Adrenal gland (tissue), 5 donors: ENCODE data around the gene SPDYE5.
"Not testable (repeated sequence)": the region's sequence is repeated elsewhere in the genome, so short reads cannot be mapped to it uniquely, and the experiment has no call there.

ENCODE experiments used
- POLR2A ChIP-seq, 2 donors: fragments of 450-650 bp; IDR thresholded peaks; one replicate each; pipeline ENCODE4 v1.6.1; 2017; ENCODE audit warnings: antibody characterized with exemption in 2 of 2, mild to moderate bottlenecking in 2 of 2, moderate library complexity in 1 of 2
- TF ChIP-seq, protein P1 (sequence below), 6 experiments: fragments of 450-650 bp in 4 of 6; fragments of 200-600 bp in 2 of 6; sonication (generic) in 1 of 6; IDR thresholded peaks; 1 replicate in 5 of 6; 2 replicates in 1 of 6; pipeline versions ENCODE4 v1.5.1 to v1.8.0; 2016 to 2021; ENCODE audit warnings: antibody characterized with exemption in 6 of 6, mild to moderate bottlenecking in 2 of 6, moderate library complexity in 1 of 6
- donor health status: DM: no; HTN: no; CAD: no.

DNA sequence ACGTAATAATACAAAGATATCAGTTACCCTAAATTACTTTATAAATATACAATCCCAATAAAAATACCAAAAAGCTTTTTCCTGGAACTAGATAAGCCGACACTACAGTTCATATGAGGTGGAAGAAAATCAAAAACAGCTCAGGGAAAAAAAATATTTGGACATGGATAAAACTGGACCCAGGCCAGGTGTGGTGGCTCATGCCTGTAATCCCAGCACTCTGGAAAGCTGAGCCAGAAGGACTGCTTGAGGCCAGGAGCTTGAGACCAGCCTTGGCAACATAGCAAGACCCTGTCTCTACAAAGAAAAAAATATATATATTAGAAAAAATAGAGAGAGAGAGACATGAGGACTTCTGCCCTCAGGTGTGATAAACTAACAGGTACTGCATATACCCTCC is 26.7 kb downstream of the SPDYE5 start:
- TF ChIP-seq, protein P1, sequence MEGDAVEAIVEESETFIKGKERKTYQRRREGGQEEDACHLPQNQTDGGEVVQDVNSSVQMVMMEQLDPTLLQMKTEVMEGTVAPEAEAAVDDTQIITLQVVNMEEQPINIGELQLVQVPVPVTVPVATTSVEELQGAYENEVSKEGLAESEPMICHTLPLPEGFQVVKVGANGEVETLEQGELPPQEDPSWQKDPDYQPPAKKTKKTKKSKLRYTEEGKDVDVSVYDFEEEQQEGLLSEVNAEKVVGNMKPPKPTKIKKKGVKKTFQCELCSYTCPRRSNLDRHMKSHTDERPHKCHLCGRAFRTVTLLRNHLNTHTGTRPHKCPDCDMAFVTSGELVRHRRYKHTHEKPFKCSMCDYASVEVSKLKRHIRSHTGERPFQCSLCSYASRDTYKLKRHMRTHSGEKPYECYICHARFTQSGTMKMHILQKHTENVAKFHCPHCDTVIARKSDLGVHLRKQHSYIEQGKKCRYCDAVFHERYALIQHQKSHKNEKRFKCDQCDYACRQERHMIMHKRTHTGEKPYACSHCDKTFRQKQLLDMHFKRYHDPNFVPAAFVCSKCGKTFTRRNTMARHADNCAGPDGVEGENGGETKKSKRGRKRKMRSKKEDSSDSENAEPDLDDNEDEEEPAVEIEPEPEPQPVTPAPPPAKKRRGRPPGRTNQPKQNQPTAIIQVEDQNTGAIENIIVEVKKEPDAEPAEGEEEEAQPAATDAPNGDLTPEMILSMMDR (IDR thresholded peaks at IDR 0.05): not testable (repeated sequence)
- TF ChIP-seq POLR2A (IDR thresholded peaks at IDR 0.05): not testable (repeated sequence)
